Liver (tissue), 9 donors: Measurements from ENCODE around the gene PIPOX. TPM values are rescaled to one million over a fixed set of nuclear protein-coding genes. Genes with fewer than 3 reads are reported as not detected.

ENCODE experiments used
- DNase-seq: peaks from one replicate; pipeline ENCODE4 v3.0.0-alpha.2; 2017; ENCODE audit warnings: low spot score
- H3K27ac ChIP-seq, 2 donors: one replicate each; pipeline ENCODE4 v1.7.0; 2013; ENCODE audit warnings: inconsistent platforms in 2 of 2, low read length in 2 of 2, control low read depth in 1 of 2, low read depth in 1 of 2, mild to moderate bottlenecking in 1 of 2
- H3K27me3 ChIP-seq, 4 donors: one replicate each; pipeline versions ENCODE4 v1.6.1 to v1.7.0; 2013; ENCODE audit warnings: low read length in 3 of 4, inconsistent platforms in 1 of 4, mild to moderate bottlenecking in 1 of 4, moderate library complexity in 1 of 4; ENCODE audit not compliant: control insufficient read depth in 4 of 4, insufficient read depth in 4 of 4
- H3K36me3 ChIP-seq, 4 donors: one replicate each; pipeline versions ENCODE4 v1.6.1 to v1.7.0; 2013; ENCODE audit warnings: low read length in 3 of 4, mild to moderate bottlenecking in 3 of 4, low read depth in 1 of 4, moderate library complexity in 1 of 4; ENCODE audit not compliant: control insufficient read depth in 4 of 4, insufficient read depth in 3 of 4
- H3K4me1 ChIP-seq, 4 donors: one replicate each; pipeline versions ENCODE4 v1.6.1 to v1.7.0; 2013; ENCODE audit warnings: low read length in 3 of 4, mild to moderate bottlenecking in 3 of 4, moderate library complexity in 1 of 4; ENCODE audit not compliant: control insufficient read depth in 4 of 4, insufficient read depth in 4 of 4
- H3K4me3 ChIP-seq, 3 donors: one replicate each; pipeline versions ENCODE4 v1.6.1 to v1.7.0; 2013; ENCODE audit warnings: low read length in 3 of 3, control low read depth in 1 of 3, low read depth in 1 of 3, mild to moderate bottlenecking in 1 of 3
- H3K9ac ChIP-seq, 2 donors: one replicate each; pipeline ENCODE4 v1.7.0; 2013; ENCODE audit warnings: low read length in 2 of 2, mild to moderate bottlenecking in 2 of 2, moderate library complexity in 2 of 2, control low read depth in 1 of 2, low read depth in 1 of 2
- H3K9me3 ChIP-seq, 4 donors: one replicate each; pipeline versions ENCODE4 v1.6.1 to v1.7.0; 2013; ENCODE audit warnings: low read length in 3 of 4; ENCODE audit not compliant: control insufficient read depth in 4 of 4
- ATF3 ChIP-seq: IDR thresholded peaks from 2 replicates; pipeline ENCODE4 v1.6.1; 2016; ENCODE audit warnings: antibody characterized with exemption
- EGR1 ChIP-seq, 2 donors: IDR thresholded peaks; 2 replicates each; pipeline ENCODE4 v1.6.1; 2016 to 2018; ENCODE audit warnings: antibody characterized with exemption in 2 of 2, low read depth in 2 of 2
- FOXA1 ChIP-seq: IDR thresholded peaks from 2 replicates; pipeline ENCODE4 v1.6.1; 2016; ENCODE audit warnings: antibody characterized with exemption
- FOXA2 ChIP-seq: IDR thresholded peaks from 2 replicates; pipeline ENCODE4 v1.6.1; 2016; ENCODE audit warnings: antibody characterized with exemption
- GABPA ChIP-seq, 2 donors: IDR thresholded peaks in 1 of 2; conservative IDR thresholded peaks in 1 of 2; 2 replicates each; pipeline ENCODE4 v1.6.1; 2016; ENCODE audit warnings: antibody characterized with exemption in 2 of 2, mild to moderate bottlenecking in 1 of 2, moderate library complexity in 1 of 2
- HNF4A ChIP-seq, 2 donors: conservative IDR thresholded peaks; 2 replicates each; pipeline ENCODE4 v1.6.1; 2016; ENCODE audit warnings: antibody characterized with exemption in 2 of 2, mild to moderate bottlenecking in 2 of 2
- HNF4G ChIP-seq: IDR thresholded peaks from 2 replicates; pipeline ENCODE4 v1.6.1; 2016; ENCODE audit warnings: antibody characterized with exemption
- JUND ChIP-seq, 2 donors: IDR thresholded peaks; 2 replicates each; pipeline ENCODE4 v1.6.1; 2016; ENCODE audit warnings: antibody characterized with exemption in 2 of 2
- NR2F2 ChIP-seq: IDR thresholded peaks from 2 replicates; pipeline ENCODE4 v1.6.1; 2016; ENCODE audit warnings: antibody characterized with exemption
- RAD21 ChIP-seq, 2 donors: IDR thresholded peaks; 2 replicates each; pipeline ENCODE4 v1.6.1; 2016; ENCODE audit warnings: antibody characterized with exemption in 2 of 2, mild to moderate bottlenecking in 2 of 2
- RXRA ChIP-seq, 2 donors: IDR thresholded peaks; 2 replicates each; pipeline ENCODE4 v1.6.1; 2017 to 2018; ENCODE audit warnings: antibody characterized with exemption in 2 of 2, mild to moderate bottlenecking in 1 of 2
- SP1 ChIP-seq: IDR thresholded peaks from 2 replicates; pipeline ENCODE4 v1.6.1; 2018; ENCODE audit warnings: antibody characterized with exemption, mild to moderate bottlenecking
- TAF1 ChIP-seq: conservative IDR thresholded peaks from 2 replicates; pipeline ENCODE4 v1.6.1; 2016; ENCODE audit warnings: antibody characterized with exemption, mild to moderate bottlenecking
- YY1 ChIP-seq: IDR thresholded peaks from 2 replicates; pipeline ENCODE4 v1.6.1; 2016; ENCODE audit warnings: antibody characterized with exemption, mild to moderate bottlenecking
- WGBS: extraction: QIAGEN DNeasy Blood & Tissue Kit; methylation state at CpG from one replicate; pipeline ENCODE4 v1.1.7; 2013; 5-methylcytosine and 5-hydroxymethylcytosine counted together
- polyA plus RNA-seq, 2 donors: library from polyadenylated mRNA; stranded (reverse) in 1 of 2; unstranded in 1 of 2; fragments of 200-250 nt in 1 of 2; fragments of >200 nt in 1 of 2; fragmentation: Nextera tagmentation in 1 of 2; extraction: Ambion mirVana in 1 of 2; gene quantifications; one replicate each; pipeline versions ENCODE4 v1.2.1 to v1.2.3, GENCODE V29; 2013 to 2015
- total RNA-seq, 2 donors: library from RNA; depleted of rRNA; stranded (reverse); fragments of >200 nt; gene quantifications; one replicate each; pipeline ENCODE4 v1.2.3, GENCODE V29; 2014
- TF ChIP-seq, protein P1 (sequence below): IDR thresholded peaks from 2 replicates; pipeline ENCODE4 v1.6.1; 2016; ENCODE audit warnings: antibody characterized with exemption
- TF ChIP-seq, protein P2 (sequence below): fragments of 150-350 bp; IDR thresholded peaks from 2 replicates; pipeline ENCODE4 v1.5.1; 2017; ENCODE audit warnings: improper control_type of control experiment, low read depth, low read length; ENCODE audit not compliant: missing input control
- TF ChIP-seq, protein P3 (sequence below): IDR thresholded peaks from 2 replicates; pipeline ENCODE4 v1.6.1; 2016; ENCODE audit warnings: antibody characterized with exemption, mild to moderate bottlenecking
- TF ChIP-seq, protein P4 (sequence below): IDR thresholded peaks from 2 replicates; pipeline ENCODE4 v1.6.1; 2016; ENCODE audit warnings: antibody characterized with exemption
- donor health status: healthy.
- donor health status: healthy.
- donor health status: healthy.
- donor health status: healthy.
- donor health status: healthy.

The PIPOX gene
- total and polyA plus RNA-seq, 4 donors: 19.3 to 227 (median 158) TPM

DNA sequence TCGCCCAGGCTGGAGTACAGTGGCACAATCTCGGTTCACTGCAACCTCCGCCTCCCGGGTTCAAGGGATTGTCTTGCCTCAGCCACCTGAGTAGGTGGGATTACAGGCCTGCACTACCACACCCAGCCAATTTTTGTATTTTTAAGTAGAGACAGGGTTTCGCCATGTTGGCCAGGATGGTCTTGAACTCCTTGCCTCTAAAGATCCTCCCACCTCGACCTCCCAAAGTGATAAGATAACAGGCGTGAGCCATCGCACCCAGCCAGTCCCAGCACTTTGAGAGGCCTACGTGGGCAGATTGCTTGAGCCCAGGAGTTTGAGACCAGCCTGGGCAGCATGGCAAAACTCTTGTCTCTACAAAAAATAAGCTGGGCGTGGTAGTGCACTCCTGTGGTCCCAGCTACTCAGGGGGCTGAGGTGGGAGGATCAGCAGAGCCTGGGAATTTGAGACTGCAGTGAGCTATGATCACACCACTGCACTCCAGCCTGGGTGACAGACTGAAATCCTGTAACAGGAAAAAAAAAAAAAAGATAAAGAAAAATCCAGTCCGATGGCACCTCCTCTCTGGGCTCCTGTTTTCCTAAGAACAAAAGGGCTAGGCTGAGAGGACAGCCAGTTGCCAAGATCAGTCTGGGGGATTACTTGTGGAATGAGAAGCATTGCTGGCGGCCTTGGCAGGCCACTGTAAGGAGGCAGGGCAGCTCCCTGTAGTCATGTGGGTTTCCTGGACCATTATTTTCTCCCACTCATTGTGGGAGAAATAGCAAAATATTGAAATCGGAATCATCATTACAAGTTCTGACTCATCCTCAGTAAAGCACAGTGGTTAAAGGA is 3.0 kb upstream of the PIPOX start:
- Histone ChIP-seq H3K27me3 (no peaks in the 10 kb centered on the region), H3K27ac (no peak overlapping the region), H3K36me3 (no peaks in the 10 kb centered on the region), H3K9me3 (peaks cover 0 to under 1% (median 0%) of the 10 kb centered on the region in 4 donors), H3K9ac (no peak overlapping the region), H3K4me1 (peaks cover 3 to 32% (median 20%) of the 10 kb centered on the region in 4 donors), H3K4me3 (no peak overlapping the region)
- TF ChIP-seq EGR1 (IDR thresholded peaks at IDR 0.05; ENCODE audit: low read depth in 2 of 2): no peak
- 91% methylated on average over 13 of the region's 13 CpGs for WGBS
- DNase-seq: no peak

GRCh38 chr17:29041091-29041490 is 1.9 kb upstream of the PIPOX start:
- no peak overlapping the region for H3K9ac ChIP-seq
- H3K4me1 ChIP-seq: peaks cover 6 to 36% (median 27%) of the 10 kb centered on the region in 4 donors
- no peak for DNase-seq
- H3K36me3 ChIP-seq: no peaks in the 10 kb centered on the region
- no peaks in the 10 kb centered on the region for H3K27me3 ChIP-seq
- H3K27ac ChIP-seq: no peak overlapping the region
- H3K9me3 ChIP-seq: no peaks in the 10 kb centered on the region
- WGBS: 98% methylated on average over 2 of the region's 2 CpGs
- TF ChIP-seq FOXA2: no peak
- no peak for TF ChIP-seq HNF4G
- no peak for TF ChIP-seq SP1
- TF ChIP-seq, protein P1, sequence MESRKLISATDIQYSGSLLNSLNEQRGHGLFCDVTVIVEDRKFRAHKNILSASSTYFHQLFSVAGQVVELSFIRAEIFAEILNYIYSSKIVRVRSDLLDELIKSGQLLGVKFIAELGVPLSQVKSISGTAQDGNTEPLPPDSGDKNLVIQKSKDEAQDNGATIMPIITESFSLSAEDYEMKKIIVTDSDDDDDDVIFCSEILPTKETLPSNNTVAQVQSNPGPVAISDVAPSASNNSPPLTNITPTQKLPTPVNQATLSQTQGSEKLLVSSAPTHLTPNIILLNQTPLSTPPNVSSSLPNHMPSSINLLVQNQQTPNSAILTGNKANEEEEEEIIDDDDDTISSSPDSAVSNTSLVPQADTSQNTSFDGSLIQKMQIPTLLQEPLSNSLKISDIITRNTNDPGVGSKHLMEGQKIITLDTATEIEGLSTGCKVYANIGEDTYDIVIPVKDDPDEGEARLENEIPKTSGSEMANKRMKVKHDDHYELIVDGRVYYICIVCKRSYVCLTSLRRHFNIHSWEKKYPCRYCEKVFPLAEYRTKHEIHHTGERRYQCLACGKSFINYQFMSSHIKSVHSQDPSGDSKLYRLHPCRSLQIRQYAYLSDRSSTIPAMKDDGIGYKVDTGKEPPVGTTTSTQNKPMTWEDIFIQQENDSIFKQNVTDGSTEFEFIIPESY: no peak
- TF ChIP-seq FOXA1: no peak
- no peak for TF ChIP-seq ATF3
- TF ChIP-seq EGR1 (IDR thresholded peaks at IDR 0.05; ENCODE audit: low read depth in 2 of 2): no peak
- no peak for TF ChIP-seq NR2F2
- TF ChIP-seq, protein P2, sequence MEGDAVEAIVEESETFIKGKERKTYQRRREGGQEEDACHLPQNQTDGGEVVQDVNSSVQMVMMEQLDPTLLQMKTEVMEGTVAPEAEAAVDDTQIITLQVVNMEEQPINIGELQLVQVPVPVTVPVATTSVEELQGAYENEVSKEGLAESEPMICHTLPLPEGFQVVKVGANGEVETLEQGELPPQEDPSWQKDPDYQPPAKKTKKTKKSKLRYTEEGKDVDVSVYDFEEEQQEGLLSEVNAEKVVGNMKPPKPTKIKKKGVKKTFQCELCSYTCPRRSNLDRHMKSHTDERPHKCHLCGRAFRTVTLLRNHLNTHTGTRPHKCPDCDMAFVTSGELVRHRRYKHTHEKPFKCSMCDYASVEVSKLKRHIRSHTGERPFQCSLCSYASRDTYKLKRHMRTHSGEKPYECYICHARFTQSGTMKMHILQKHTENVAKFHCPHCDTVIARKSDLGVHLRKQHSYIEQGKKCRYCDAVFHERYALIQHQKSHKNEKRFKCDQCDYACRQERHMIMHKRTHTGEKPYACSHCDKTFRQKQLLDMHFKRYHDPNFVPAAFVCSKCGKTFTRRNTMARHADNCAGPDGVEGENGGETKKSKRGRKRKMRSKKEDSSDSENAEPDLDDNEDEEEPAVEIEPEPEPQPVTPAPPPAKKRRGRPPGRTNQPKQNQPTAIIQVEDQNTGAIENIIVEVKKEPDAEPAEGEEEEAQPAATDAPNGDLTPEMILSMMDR: no peak
- TF ChIP-seq RAD21 (IDR thresholded peaks at IDR 0.05): no peak
- no peak for TF ChIP-seq HNF4A (conservative IDR thresholded peaks at IDR 0.05)
- no peak for TF ChIP-seq RXRA (IDR thresholded peaks at IDR 0.05)
- no peak for TF ChIP-seq TAF1
- TF ChIP-seq JUND (IDR thresholded peaks at IDR 0.05): no peak
- TF ChIP-seq GABPA (IDR thresholded peaks at IDR 0.05 in 1 of 2, conservative IDR thresholded peaks at IDR 0.05 in 1 of 2): no peak
- TF ChIP-seq, protein P3, sequence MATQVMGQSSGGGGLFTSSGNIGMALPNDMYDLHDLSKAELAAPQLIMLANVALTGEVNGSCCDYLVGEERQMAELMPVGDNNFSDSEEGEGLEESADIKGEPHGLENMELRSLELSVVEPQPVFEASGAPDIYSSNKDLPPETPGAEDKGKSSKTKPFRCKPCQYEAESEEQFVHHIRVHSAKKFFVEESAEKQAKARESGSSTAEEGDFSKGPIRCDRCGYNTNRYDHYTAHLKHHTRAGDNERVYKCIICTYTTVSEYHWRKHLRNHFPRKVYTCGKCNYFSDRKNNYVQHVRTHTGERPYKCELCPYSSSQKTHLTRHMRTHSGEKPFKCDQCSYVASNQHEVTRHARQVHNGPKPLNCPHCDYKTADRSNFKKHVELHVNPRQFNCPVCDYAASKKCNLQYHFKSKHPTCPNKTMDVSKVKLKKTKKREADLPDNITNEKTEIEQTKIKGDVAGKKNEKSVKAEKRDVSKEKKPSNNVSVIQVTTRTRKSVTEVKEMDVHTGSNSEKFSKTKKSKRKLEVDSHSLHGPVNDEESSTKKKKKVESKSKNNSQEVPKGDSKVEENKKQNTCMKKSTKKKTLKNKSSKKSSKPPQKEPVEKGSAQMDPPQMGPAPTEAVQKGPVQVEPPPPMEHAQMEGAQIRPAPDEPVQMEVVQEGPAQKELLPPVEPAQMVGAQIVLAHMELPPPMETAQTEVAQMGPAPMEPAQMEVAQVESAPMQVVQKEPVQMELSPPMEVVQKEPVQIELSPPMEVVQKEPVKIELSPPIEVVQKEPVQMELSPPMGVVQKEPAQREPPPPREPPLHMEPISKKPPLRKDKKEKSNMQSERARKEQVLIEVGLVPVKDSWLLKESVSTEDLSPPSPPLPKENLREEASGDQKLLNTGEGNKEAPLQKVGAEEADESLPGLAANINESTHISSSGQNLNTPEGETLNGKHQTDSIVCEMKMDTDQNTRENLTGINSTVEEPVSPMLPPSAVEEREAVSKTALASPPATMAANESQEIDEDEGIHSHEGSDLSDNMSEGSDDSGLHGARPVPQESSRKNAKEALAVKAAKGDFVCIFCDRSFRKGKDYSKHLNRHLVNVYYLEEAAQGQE: no peak
- TF ChIP-seq YY1: no peak
- TF ChIP-seq, protein P4, sequence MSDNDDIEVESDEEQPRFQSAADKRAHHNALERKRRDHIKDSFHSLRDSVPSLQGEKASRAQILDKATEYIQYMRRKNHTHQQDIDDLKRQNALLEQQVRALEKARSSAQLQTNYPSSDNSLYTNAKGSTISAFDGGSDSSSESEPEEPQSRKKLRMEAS: no peak
- H3K4me3 ChIP-seq: no peak overlapping the region
